IPS-NIHi7 (cell line): Measurements from ENCODE around the gene CTNS.

Experiments used
- DNase-seq: peaks from one replicate; pipeline ENCODE4 v3.0.0; 2012; ENCODE audit warnings: mixed read lengths; ENCODE audit errors: extremely low spot score

The CTNS gene

DNA sequence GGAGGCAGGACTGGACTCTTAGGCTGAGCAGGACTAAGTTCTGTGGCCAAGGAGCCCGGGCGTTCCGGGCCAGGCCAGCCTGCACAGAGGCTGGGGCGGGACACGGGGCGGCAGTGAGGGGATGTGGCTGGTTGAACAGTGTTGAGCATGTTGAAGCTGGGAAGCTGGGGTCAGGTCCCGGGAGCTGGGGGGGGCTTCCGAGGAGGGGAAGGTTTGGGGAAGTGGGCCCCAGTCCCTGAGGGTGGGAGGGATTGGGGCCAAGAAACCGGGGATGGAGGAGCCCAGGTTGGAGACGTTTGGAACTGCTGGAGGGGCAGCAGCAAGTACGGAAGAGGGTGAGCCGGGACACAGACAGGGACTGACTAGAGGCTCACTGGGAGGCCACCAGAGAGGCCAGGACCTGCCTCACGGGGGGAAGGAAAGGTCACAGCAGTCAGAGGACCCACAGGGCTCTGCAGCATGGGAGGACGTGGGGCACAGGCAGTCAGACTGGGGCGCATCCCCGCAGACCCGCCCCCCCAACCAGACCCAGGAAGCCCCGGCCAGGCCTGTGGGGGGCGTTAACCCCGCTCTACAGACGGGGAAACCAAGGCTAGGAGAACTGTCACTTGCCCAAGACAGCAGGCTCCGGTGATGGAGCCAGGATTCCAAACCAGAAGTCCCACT is 22.4 kb downstream of the CTNS start:
- no peak for DNase-seq

DNA sequence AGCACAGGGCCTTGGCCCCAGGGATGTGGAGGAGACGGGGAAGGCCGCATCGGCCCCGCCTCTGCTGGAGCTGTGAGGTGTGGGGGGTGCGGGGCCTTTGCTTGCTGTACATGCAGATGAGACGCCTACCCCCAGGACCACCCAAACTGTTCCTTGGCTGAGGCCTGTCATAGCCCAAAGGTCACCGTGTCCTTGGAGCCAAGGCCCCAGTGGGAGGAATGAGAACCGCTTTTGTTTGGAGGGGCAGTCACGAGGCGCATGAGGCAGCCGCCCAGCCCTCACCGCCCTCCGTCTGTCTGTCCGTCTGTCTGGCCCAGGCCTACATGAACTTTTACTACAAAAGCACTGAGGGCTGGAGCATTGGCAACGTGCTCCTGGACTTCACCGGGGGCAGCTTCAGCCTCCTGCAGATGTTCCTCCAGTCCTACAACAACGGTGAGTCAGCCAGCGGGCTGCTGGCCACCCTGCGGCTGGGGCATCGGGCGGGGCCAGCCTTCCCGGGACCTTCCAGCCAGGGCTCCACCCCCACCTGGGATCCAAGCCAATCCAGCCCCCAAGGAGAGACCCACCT is 23.1 kb downstream of the CTNS start:
- DNase-seq: peak; percentile 37

DNA sequence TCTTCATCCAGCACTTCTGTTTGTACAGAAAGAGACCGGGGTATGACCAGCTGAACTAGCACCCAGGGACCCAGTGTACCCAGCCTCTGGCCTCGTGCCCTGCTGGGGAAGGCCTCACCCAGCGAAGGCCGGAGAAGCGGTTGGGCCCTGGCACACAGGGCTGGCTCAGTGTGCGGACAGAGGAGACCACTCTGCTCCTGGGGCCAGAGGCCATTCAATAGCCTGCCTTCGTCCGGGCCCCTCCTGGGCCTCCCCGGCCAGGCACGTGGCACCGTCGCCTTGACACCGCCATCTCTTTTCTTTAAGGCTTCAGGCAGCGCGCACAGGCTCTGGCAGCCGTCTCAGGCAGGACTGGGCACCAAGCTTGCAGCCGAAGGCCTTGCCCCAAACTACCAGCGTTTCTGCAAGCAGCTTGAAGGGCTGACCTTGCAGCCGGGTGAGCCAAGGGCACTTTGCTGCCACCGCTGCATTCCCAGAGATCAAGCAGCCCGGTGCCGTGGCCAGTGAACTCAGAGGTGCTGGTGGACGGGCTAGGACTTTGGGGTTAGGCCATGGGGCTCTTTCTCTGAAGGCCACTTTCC is 23.8 kb downstream of the CTNS start:
- DNase-seq: no peak

DNA sequence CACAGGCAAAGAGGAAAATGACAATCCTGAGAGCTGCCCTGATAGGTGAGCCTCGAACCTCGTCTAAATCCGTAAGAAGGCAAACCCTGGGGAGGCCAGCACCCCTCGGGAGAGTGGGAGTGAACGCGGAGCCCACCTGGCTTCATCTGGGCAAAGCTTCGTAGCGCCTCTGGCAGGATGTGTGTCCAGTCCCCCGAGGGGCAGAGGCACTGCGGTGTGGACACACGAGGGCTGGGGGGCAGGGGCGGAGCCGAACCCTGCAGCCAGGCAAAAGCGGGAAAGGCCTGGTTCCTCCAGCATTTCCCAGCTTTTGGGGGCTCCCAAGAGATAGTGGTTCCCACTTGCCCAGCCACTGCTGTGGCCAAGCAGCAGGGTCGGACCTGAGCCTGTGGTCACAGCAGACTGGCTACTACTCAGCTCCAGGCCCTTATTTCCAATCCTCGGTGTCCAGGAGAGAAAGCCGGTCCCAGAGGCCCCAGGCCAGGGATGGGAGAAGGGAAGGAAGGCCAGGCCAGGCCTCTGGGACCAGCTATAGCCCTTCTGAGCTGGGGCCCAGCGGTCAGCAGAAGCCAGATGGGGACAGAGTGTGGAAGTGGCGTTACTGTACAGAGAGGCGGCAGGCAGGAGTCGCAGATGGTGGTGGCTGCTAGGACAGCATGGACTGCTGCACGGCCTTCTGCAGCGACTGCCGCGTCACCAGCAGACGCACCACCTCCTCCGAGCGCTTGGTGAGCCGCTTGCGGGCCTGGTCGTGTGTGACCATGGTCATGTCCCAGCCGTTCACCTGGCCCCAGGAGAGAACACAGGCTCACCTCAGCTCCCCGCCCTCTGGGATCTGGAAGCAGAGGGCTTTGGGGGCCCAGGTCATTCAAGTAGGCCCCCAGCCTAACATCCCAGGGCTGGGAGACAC is 26.8 kb downstream of the CTNS start:
- no peak for DNase-seq

DNA sequence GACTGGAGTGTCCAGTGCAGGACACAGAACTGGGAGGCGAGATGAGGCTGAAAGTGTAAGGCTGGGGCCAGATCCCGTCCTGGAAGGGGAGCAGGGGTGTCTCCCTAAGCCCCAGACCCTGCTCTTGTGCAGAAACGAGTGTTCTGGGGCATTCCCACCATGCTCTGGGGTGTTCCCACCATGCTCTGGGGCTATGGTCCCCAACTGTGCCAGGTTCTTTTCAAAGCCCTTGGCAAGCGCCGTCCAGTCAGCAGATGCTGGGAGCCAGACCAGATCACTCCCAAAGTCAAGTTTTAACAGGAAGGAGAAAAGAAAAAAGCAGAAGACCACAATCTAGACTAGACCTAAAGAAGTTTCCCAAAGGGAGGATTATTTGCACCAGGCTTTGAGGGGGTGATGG is 29.3 kb downstream of the CTNS start:
- no peak for DNase-seq

DNA sequence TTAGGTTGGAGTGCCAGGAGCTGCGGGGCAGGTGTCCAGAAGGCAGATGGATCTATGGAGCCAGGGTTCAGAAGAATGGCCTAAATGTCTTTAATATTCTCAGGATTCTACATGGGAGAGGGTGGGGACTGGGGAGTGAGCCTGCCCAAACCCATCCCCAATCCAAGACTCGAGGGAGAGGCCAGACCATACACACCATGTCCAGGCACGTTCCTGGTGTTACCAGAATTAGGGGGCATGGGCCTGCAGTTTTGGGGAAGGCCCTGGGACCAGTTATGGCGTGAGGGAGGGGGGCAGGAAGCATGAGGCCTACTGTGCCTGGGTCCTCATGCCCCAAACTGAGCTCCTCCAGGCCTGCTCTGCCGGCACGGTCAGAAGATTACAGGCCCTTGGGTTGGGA is 30.0 kb downstream of the CTNS start:
- DNase-seq: no peak

DNA sequence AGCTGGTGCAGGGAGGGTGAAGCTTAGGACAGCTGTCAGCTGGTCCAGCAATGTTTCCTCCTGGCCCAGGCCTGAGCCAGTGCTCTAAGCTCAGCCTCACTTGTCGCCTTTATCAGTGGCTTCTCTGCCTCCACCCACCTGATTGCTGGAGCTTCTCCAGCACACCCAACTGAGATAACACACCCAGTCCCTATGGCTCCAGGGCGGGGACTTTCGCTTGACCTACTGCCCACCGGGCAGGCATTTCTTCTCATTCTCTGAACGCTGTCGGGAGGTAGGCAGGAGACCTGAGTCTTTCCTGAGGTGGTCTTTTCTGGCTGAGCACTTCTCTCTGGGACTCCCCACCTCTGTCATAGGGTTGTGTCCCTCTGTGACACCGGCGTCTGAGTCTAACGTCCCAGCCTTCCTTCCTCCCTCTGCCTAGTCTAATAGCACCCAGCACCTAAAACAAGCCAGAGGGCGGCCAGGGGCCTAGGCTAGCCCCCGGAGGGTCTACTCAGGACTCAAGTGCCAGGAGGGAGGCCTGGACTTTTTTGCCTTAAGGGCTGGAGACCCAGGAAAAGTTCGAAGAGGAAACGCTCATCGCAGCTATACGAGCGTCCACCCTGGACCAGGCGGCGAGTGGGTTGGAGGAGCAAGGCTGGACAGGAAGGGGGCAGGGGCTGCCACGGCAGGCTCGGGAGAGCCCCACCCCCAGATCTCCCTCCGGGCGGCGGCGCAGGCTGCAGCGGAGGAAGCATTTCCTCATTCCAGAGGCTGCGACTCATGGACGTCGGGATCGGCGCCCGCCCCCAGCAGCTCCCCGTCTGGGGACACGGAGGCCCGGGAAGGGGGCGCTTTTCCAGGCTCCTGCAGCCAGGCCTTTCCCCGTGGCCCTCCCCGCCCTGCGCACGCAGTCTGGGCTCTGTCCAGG is 31.1 kb downstream of the CTNS start:
- DNase-seq: peak; percentile 87

DNA sequence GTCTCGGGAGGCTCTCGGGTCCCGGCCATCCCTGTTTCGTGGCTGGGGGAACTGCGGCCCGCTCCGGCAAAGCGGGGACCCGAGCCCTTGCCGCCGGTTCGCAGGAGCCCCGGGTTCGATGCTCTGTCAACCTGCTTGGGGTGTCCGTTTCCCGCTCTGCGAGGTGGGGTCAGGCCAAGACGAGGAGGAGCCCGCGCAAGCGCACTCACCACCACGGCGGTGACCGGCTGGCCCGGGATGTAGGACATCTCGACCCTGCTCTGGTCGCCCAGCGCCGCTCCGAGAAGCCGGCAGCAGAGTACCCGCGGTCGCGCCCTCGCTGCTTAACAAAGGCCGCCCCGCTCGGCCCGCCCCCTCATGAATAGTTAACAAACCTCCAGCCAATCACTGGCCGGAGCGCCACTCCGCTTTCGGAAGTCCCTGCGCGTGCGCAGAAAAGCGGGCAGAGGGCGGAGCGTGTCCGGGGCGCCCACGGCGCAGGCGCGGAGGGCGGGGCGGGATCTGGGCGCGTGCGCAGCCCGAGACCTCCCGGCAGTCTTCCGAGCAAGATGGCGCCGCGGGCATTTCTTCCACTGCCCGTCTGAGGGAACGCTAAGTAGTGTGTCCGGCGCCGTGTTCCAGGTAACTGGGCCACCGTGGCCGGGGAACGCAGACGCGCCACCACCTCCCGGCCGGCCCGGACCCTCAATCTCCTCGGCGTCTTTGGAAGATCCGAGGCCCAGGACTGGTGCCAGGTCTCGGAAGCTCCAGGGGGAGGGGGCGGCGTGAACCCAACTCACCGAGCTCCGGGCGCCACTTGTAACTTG is 31.9 kb downstream of the CTNS start, which contains the start of the genes EMC6 and TAX1BP3:
TSS of gene EMC6 (plus strand) at position 534 of the 806 bp plus-strand sequence. CDS start 335 bp downstream, outside the sequence.
TSS of gene TAX1BP3 (minus strand) at position 300 of the 806 bp plus-strand sequence. CDS start at position 248, 52 bp downstream.
- peak; percentile 99 for DNase-seq

DNA sequence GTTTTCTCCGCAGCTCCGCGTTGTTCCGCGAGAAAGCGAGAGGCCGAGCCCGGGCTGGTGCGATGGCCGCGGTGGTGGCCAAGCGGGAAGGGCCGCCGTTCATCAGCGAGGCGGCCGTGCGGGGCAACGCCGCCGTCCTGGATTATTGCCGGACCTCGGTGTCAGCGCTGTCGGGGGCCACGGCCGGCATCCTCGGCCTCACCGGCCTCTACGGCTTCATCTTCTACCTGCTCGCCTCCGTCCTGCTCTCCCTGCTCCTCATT is 32.5 kb downstream of the CTNS start:
- DNase-seq: no peak

DNA sequence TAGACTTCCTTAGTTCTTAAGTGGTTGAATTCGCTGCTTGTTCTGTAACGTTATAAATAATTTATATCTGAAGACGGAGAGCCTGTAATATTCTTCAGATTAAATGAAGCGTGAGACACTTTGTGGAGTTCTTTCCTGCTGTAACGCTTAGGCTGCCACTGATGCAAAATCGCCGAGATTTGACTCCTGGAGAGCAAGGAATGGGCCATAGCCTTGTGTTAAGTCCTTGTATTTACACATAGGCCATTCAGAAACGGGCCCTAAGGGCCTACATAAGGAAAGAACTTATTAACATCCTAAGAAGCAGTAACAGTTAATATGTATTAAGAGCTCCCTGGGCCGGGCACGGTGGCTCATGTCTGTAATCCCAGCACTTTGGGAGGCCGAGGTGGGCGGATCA is 33.0 kb downstream of the CTNS start:
- no peak for DNase-seq

DNA sequence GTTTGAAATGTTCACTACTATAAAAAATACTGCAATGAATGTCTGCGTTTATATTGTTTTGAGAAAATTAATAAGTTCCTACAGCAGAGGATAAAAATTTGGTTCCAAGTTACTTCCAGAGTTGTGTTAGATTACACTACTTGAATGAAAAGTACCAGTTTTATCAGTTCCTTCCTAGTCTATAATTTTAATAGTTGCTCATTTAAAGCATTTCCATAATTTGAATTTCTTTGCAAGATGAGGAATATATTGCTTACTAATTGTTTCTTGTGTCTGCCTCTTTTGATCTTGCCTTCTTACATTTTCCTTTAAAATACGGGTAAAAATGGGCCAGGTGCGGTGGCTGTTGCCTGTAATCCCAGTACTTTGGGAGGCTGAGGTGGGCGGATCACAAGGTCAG is 36.0 kb downstream of the CTNS start:
- DNase-seq: no peak

DNA sequence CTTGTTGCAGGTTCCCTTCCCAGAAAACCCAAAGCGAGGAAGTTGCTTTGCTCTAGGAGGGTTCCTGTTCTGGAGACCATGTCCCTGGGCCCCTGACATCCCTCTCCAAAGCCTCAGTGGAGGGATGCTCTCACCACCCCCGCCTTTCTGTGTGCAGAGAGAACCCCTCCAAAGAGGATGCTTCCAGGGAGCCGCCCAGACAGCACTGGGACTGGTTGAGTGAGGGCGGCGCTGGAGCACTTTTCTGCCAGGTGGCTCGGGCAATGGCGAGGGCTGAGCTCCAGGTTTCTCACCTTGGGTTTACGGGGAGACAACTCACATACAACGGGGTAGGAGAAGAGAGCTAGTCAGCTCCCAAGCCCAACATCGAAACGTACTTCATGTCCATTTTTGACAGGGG is 39.3 kb downstream of the CTNS start:
- no peak for DNase-seq

DNA sequence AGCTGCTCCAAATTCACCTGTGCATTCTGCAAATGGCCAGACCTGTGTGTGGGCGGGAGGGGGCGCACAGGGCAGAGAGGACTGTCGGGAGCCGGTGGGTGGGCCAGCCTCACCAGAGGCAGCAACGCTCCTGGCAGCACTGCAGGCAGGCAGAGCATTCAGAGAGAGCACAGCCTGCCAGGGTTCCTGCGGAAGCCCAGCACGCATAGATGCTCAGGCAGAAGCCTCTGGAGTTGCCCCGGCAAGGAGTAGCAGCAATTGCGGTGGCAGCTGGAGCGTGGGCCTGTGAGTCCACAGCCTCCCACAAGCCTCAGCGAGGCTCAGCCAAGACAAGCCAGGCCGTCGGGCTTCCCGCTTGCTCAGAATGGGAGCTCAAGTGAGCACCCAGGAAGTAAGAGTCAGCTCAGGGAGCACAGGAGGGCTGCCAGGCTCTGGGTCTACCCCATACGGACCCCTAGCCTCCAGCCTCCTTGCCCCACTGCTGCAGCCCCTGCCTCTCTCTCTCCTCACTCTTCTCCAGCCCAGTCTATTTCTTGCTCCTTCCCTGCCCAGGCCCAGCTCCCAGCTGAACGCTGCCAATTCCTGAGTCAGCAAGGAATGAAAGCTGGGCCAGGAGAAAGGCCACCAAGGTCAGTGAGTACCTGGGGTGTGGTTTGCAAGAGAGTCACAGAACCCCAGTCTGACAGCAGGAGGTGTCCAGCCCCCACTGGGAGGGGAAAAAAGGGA is 41.7 kb downstream of the CTNS start:
- peak; percentile 73 for DNase-seq

DNA sequence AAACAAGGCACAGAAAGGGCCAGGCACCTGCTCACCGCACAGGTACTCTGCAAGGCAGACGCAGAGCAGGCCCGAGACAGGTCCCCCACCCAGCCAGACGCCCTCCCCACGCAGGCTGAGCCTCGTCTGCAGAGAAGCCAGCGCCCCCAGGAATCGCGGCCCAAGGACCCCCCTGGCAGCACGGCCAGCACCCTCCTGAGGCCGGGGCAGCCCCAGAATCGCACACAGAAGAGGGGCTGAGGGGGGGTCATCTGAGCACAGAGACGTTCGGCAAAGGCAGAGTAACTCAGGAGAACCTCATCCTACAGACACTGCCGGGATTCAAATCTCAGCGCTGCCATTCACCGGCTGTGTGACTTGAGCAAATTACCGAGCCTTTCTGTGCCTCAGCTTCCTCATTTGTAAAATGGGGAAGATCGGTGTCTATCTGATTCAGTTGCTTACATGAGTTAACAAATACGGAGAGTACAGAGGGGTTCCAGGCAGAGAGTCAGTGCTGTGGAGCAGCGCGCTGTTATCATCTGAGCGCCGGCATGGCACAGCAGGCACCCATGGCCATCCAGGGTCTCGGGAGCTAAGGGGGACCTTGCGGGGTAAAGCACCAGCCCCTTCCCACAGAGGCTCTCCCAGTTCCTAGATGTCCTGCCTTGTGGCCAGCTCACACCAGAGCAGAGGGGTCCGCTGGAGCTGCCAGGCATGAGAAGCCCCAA is 42.4 kb downstream of the CTNS start:
- no peak for DNase-seq

DNA sequence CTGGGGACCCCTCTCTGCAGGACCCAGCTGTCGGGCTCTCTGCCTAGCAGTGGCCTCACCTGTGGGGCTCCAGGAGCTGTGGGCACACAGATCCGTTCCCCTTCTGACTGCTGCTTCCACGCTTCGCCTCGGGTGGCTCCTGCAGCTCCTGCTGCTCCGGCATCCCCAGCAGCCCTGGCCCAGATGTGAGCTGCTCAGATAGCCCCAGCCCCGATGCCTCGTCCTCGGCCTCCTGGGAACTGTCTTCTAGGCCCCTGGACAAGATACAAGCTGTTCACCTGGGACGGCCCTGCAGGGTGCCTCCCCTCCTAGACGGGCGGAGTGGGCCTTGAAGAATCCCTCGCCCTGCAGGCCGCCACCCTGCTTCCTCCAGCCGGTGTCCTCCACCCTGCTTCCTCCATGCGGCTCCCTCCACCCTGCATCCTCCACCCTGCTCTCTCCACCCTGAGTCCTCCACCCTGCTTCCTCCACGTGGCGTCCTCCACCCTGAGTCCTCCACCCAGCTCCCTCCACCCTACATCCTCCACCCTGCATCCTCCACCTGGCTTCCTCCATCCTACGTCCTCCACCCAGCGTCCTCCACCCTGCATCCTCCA is 43.1 kb downstream of the CTNS start:
- DNase-seq: no peak

DNA sequence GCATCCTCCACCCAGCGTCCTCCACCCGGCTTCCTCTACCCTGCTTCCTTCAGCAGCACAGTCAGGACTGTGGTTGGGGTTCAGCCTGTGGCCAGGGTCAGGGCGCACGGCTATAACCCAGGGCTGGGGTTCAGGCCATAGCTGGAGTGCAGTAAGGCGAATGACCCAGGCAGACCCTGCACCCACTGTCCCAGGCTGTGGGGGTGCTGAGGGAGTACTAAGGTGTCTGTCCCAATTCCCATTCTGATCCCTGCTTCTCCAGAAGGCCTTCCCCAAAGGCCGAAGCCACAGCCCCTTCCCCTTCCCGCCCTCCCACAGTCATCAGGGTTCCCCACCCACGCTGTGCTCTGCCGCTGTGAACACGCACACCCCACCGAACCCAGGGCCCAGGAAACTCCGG is 44.5 kb downstream of the CTNS start:
- no peak for DNase-seq

DNA sequence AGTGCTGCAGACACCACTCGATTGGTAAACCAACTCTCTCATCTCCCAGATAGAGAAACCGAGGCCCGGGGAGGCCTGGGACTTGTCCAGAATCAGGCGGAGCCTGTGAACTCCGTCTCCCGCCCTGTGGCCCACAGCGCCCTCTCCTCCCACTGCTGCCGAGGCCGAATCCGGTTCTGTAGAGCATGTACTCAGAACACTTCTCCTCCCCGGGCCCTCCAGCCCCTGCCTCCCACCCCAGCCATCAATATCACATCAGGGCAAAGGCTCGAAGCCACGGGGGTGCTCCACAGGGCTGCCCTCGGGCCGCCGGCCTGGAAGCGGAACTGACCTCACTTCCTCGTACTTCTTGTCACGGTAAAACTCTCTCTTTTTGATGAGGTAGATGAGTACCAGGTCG is 45.0 kb downstream of the CTNS start:
- DNase-seq: no peak

DNA sequence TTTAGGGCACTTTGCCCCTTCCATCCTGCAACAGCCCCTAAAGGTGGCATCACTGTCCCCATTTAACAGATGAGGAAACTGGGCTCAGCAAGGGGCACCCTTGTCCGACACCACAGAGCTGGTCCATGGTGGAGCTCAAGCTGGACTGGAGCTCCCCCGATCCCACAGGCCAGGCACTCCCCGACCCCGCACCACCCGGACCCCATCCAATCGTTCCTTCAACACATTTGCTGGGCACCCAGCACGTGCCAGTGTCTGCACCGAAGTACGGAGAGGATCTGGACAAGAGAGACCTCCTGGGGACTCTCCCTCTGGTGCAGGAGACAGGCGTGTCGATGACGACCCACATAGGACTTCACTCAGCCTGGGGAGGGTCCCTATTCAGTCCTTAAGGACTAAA is 45.5 kb downstream of the CTNS start:
- no peak for DNase-seq

DNA sequence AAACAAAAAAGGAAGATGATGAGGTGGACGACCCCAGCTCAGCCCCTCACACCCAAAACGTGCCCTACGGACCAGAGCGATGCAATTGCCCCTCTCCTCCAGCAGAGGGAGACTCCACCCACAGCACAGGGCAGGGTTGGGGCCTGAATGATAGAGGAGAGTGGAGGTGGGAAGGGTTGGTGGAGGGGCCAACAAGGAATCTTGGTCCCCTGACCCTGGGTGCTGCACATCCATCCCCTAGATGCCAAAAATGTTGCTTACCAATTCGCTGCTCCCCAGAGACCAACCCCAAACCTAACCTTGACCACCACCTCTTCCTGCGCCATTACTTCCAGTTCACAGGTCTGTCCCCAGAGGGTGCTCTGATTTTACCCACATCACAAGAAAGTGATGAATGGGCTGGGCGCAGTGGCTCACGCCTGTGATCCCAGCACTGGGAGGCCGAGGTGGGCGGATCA is 46.5 kb downstream of the CTNS start:
- DNase-seq: peak; percentile 88
